ENCODE data around the gene CENPP.

DNA sequence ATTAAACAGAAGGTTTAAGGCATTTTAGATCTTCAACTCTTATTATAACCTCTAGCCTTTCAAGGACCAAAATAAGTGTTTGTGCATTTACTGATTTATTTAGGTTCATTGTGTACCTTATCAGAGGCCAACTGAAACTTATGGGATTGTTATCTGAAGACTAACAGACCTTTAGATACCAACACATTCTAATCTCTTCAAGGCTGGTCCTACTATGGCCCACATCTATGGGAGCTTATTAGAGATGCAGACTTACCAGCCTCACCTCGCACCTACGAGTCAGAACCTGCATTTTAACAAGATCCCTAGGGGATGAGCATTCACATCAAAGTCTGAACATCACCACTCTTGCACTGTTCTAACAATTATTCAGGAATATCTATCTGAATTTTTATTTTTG is 34.2 kb upstream of the CENPP start:
- TF ChIP-seq CTCF (conservative IDR thresholded peaks at IDR 0.05; ENCODE audit: low read depth, low read length) (no peak), EZH2 (IDR thresholded peaks at IDR 0.05; ENCODE audit: borderline replicate concordance, low read depth, low read length, poor library complexity, severe bottlenecking) (no peak)

Data from A673 (cell line).